GM12878 (cell line): ENCODE data around the gene CYP46A1.

Experiments used
- CTCF ChIP-seq, 3 experiments: IDR thresholded peaks in 2 of 3; conservative IDR thresholded peaks in 1 of 3; 2 replicates each; pipeline ENCODE4 v1.5.1; 2011; ENCODE audit warnings: low read depth in 3 of 3, low read length in 3 of 3, mild to moderate bottlenecking in 3 of 3, control low read depth in 2 of 3, moderate library complexity in 2 of 3, inconsistent platforms in 1 of 3, mixed read lengths in 1 of 3; ENCODE audit not compliant: control insufficient read depth in 2 of 3, insufficient read depth in 1 of 3; ENCODE audit errors: extremely low read depth in 1 of 3
- NR2C2 ChIP-seq: IDR thresholded peaks from 2 replicates; pipeline ENCODE4 v1.6.1; 2011; ENCODE audit warnings: borderline replicate concordance, low read depth; ENCODE audit not compliant: control insufficient read depth, insufficient read length
- POLR2A ChIP-seq: IDR thresholded peaks from 2 replicates; pipeline ENCODE4 v1.6.1; 2011; ENCODE audit warnings: low read depth, mild to moderate bottlenecking, low read length
- WRNIP1 ChIP-seq: IDR thresholded peaks from 2 replicates; pipeline ENCODE4 v1.6.1; 2011; ENCODE audit warnings: low read depth, low read length, improper control_type of control experiment, borderline replicate concordance
- YY1 ChIP-seq: IDR thresholded peaks from 2 replicates; pipeline ENCODE4 v1.6.1; 2011; ENCODE audit warnings: low read depth, mild to moderate bottlenecking, low read length

- TF ChIP-seq WRNIP1 (no peak), YY1 (no peak), CTCF (IDR thresholded peaks at IDR 0.05 in 2 of 3, conservative IDR thresholded peaks at IDR 0.05 in 1 of 3; ENCODE audit: control insufficient read depth in 2 of 3, extremely low read depth in 1 of 3, insufficient read depth in 1 of 3, low read depth in 3 of 3, low read length in 3 of 3) (no peak), NR2C2 (no peak), POLR2A (no peak)
These were observed 11.4 kb upstream of the CYP46A1 start for GRCh38 chr14:99672506-99673304.
